Esophagus mucosa (tissue), 1 donor: Measurements from ENCODE around the gene DAP. TPM values are rescaled to one million over a fixed set of nuclear protein-coding genes. Genes with fewer than 3 reads are reported as not detected.
A peak's percentile ranks its signal among the peaks of the same experiment; 100 is the strongest.

ENCODE experiments used
- ATAC-seq: fragments of 200-7000 bp; cut with Tn5 transposase; one replicate; pipeline ENCODE4 v1.9.1; 2020
- total RNA-seq: library from RNA; stranded (reverse); gene quantifications from one replicate; pipeline ENCODE4 v1.2.4, GENCODE V29; 2023
- donor health status: DM: yes; HTN: yes; CAD: no.

Gene DAP
- total RNA-seq, 1 donor from 2014 or later, result 34.6 TPM

- ATAC-seq, result peak; percentile 39
These were observed 726 bp downstream of the DAP start for GRCh38 chr5:10760096-10760920.

DNA sequence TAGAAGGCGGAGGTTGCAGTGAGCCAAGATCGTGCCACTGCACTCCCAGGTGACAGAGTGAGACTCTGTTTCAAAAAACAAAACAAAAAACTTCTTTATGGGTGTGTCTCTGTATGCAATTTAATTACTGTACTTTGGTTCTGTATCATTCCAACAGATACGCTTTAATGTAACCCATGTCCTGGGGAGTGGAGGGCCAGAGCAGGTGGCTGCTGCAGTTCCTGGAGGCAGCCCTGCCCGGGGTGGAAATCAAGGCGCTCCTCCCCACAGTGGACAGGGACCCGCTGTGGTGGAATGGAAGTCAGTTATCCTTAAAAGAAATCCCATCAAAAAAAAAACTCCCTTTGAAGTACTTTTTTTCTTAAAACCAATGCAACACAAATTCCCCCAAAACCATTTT, 1.9 kb downstream of the DAP start:
- ATAC-seq, result no peak

DNA sequence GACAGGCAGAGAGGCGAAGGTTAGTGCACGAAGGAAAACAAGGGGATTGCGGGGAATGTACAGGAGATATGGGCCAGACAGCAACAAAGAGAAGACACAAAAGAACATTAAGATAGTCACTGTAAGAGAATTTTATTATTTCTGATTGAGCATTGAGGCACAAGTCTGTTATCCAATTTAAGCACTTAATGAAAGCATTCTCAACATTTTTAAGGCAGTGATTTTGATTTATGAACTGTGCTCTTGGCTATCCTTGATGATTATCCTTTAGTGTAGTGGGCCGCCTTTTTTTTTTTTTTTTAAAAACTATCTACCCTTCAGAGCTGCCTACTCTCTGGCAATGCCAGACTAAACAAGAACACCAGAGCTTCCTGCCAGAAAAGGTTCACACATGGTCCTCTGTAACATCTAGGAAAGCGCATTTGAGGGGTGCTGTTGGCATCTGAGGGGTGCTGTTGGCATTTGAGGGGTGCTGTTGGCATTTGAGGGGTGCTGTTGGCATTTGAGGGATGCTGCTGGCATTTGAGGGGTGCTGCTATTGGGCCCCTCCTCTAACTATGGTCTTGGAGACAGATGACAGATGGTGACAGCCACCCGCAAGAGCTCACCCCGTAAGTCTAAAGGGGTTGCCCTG, 3.0 kb downstream of the DAP start:
- no peak for ATAC-seq

- no peak for ATAC-seq
These were observed 4.0 kb downstream of the DAP start for GRCh38 chr5:10757043-10757442.

DNA sequence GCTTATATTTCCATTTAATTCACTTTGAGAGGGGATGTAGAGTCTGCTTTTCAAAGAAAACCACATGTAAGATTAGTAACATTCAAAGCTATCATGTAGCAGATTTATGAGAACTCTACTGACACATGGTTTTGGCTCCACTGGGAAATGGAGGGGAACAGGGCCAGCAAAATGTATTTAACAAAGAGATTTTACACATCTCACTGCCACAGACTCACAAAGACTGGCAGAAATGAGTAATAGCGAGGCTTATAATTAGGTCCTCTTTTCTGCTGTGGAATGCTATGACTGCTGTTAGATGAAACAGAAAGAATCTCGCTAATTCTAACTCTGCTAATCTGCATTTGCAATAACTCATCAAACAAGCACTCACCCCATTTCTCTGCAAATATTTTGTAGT, 4.5 kb downstream of the DAP start:
- no peak for ATAC-seq

DNA sequence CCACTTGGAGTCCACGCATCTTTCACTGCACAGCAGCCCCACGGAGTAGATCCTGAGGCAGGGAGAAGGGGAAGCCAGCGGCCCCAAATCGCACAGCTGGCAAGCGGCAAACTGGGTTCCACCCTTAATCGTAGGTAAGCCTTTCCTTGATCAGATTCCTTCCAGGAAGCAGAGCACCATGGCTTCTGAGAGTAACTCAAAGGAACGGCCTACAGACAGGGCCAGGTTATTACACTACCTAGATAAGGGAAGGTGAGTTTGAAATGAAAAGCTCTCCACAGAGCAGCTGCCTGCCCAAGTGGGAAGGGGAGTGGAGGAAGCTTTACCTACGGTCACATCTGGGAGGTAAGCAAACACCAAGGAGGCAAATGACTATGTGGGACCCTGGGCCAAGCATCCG, 7.9 kb downstream of the DAP start:
- ATAC-seq, result no peak

- no peak for ATAC-seq
These were observed 8.6 kb downstream of the DAP start for GRCh38 chr5:10752451-10752850.

- ATAC-seq, result no peak
These were observed 10.1 kb downstream of the DAP start for GRCh38 chr5:10750909-10751308.

DNA sequence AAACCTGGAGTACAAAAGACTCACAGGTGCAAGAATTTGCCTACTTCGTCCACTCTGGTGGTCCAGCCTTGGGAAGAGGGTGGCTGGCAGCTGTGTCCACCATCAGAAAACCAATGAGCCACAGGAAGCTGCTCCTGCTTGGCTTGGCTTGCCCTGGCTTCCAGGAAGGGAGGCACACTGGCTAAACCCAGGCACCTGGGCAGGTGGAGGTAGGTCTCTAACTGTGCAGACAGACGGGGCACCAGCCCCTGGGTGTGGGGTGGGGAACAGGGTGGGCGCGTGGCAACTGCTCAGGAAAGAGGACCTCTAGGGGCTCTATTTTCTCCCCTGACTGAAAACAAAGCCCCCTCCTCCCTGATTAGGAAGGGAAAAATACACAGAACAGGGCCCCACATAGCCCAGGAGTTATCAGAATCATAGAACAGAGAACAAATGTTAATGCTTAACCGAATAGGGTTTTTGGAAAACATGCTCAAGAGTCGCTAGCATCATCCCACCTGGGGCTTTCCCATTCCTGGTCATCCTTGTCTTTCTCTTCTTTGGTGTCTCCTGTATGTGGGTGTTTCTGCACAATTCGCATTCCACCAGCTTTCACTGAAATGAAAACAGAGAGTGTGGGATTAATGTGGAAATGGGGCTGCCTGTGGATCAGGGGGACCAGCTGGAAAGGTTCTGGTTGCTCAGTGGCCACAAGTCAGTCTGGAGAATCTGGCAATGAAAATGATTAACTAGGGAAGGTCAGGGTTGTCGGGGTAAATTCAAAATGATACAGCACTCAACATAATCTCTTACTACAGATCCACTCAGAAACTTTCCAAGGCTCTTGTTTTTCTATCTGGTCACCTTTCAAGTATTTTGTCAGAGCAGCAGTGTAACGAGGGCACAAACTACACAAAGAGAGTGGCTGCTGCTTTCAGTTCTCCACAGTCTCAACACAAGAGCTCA, 13.1 kb downstream of the DAP start:
- no peak for ATAC-seq

DNA sequence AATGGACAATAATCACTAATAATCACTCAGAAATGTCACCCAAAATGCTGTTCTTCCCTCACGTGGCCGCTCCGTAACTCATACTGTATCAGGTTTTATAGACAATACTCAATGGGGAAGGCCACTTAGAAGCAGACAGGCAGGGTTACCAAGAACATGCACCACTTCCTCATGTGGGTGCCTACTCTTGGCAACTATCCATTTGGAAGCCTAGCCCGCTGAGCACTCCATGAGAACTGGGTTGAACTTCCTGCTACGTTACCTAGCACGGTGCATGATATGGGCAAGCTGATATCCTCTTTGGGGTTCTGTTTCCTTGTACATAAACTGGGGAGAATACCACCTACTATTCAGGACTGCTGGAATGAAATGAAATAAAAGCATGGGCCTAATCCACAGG, 14.3 kb downstream of the DAP start:
- ATAC-seq, result peak; percentile 83

GRCh38 chr5:10745133-10745532, 15.9 kb downstream of the DAP start:
- ATAC-seq, result no peak

GRCh38 chr5:10744681-10745080, 16.4 kb downstream of the DAP start:
- no peak for ATAC-seq

DNA sequence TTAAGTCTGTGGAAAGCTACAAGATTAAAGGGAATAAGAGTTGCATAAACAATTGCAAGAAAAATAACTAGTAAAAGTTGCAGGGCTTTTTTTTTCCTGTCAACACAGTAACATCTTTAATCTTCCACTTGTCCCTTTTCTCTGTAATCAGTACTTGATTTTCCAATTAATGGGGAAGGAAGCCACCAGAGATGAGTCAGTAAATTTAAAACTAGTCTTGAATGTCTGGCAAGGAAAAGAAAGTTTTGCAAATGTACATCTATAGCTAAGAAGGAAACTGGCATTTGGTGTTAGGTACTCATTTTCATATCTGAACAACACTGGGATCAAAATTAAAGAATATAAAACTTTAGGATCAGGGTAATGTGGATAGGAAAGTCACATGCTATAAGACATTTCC, 17.1 kb downstream of the DAP start:
- no peak for ATAC-seq

DNA sequence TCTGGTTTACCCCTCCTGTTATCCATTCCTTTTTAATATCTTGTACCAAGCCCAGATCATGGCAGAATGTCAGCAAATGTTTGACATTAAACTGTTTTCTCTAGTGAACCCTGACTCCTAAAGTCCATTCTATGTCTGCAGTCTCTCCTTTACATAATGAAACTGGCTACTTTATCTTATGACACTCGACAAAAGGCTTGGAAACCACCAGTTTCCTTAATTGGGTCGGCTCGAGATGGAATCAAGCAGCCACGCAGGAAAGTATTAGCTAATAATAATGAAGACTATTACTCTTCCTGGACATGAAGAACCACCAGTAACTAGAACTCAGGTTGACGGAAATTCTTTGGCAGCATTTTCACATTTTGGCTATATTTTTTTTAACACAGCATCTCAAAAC, 17.5 kb downstream of the DAP start:
- no peak for ATAC-seq

GRCh38 chr5:10741661-10742060, 19.4 kb downstream of the DAP start:
- no peak for ATAC-seq

GRCh38 chr5:10740384-10740783, 20.6 kb downstream of the DAP start:
- no peak for ATAC-seq

DNA sequence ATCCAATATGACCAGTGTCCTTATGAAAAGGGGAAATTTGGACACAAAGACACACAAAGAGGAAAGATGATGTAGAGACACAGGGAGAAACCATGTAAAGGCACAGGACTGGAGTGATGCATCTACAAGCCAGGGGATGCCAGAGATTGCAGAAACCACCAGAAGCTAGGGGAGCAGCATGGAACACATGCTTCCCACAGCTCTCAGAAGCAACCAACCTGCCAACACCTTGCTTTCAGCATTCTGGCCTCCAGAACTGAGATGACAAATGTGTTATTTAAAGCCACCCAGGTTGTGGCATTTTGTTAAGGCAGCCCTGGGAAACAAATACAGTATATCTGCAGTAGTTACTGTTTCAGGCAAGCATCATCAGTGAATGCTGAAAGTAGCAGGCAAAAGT, 23.2 kb downstream of the DAP start:
- no peak for ATAC-seq

DNA sequence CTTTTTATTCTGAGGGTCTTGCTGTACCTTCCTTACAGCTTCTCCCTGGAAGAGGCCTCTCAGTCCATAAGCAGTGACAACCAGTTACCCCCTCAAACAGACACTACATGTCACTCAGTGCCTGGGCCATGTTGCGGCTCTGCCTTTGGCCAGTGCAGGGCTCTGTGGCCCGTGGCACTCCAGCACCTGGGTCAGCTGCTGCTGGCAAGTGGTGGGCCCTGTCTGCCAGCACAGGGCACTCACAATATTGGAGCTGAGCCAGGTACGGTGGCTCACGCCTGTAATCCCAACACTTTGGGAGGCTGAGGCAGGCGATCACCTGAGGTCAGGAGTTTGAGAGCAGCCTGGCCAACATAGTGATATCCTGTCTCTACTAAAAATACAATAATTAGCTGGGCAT, 24.2 kb downstream of the DAP start:
- ATAC-seq, result no peak

DNA sequence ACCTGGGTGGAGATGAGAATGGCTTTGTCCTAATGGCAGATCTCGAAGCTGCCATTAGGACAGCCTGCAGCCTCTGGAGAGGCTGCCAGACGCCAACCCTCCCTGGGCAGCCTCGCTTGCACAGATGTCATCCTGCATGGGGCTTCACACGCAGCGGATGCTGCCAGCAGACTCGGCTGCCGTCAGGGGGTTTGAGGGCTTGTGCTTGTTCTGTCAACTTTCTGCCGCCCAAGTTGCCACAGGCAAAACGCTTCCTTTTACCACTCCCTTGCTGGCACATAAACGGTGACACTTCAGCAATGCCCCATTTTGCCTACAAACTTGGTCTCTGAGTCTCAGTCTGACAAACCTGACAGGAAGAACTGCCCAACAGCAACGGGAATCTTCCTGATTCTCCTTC, 24.7 kb downstream of the DAP start:
- ATAC-seq, result no peak

DNA sequence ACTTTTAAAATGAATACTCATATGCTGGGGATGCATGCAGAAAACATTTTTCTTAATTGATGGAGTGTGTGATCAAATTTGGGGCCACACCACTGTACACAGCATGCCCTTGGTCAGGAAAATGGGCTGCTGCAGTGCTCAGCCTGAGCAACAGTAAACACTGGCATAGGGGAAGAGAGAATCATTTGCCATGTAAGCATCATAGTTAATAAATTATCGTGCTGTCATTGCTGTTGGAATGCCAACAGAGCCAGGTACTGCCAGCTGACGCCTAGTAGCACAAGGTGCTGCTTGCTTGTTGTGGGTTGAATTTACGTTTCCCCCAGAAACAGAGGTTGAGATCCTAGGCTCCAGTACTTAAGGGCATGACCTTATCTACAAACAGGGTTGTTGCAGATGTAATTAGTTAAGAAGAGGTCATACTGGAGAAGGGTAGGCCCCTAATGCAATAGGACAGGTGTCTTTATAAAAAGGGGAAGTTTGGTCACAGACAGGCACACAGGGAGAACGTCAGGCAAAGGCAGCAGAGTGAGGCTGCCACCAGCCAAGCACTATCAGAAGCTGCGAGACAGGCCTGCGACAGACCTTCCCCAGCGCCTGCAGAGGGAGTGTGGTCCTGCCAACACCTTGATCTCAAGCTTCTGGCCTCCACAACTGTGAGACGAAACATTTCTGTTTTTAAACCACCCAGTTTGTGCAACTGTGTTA, 25.3 kb downstream of the DAP start:
- peak; percentile 25 for ATAC-seq

GRCh38 chr5:10734832-10735523, 26.1 kb downstream of the DAP start:
- no peak for ATAC-seq
